ENCODE data around the gene CHSY3.

- TF ChIP-seq GABPA (IDR thresholded peaks at IDR 0.05 in 1 of 2, conservative IDR thresholded peaks at IDR 0.05 in 1 of 2) (no peak), CTCF (IDR thresholded peaks at IDR 0.05; ENCODE audit: low read depth, low read length, missing input control) (no peak), RXRA (IDR thresholded peaks at IDR 0.05) (no peak)
Measured at GRCh38 chr5:130106480-130106879, 202.2 kb downstream of the CHSY3 start.

Data from liver (tissue), 3 donors.